Prostate gland (tissue), 2 donors: Measurements from ENCODE around the gene BRD2. TPM values are rescaled to one million over a fixed set of nuclear protein-coding genes. Genes with fewer than 3 reads are reported as not detected.
A peak's percentile ranks its signal among the peaks of the same experiment; 100 is the strongest.

Experiments
- DNase-seq: peaks from one replicate; pipeline ENCODE4 v3.0.0-alpha.2; 2019; ENCODE audit warnings: low spot score
- H3K27ac ChIP-seq, 2 donors: fragments of 200-600 bp; sonication (generic); 2 replicates each; pipeline ENCODE4 v1.5.1; 2017 to 2019
- H3K27me3 ChIP-seq: fragments of 200-600 bp; sonication (generic); replicated peaks from 2 replicates; pipeline ENCODE4 v1.5.1; 2019; ENCODE audit not compliant: insufficient read depth
- H3K36me3 ChIP-seq, 2 donors: fragments of 200-600 bp; sonication (generic); 1 replicate in 1 of 2; 2 replicates in 1 of 2; pipeline versions ENCODE4 v1.5.1 to v1.8.1; 2017 to 2019
- H3K4me1 ChIP-seq: fragments of 200-600 bp; sonication (generic); replicated peaks from 2 replicates; pipeline ENCODE4 v1.5.1; 2019
- H3K4me3 ChIP-seq, 2 donors: fragments of 200-600 bp; sonication (generic); 2 replicates each; pipeline ENCODE4 v1.5.1; 2017 to 2019
- H3K9me3 ChIP-seq: fragments of 200-600 bp; sonication (generic); 2 replicates; pipeline ENCODE4 v1.5.1; 2017
- POLR2A ChIP-seq: fragments of 450-650 bp; IDR thresholded peaks from one replicate; pipeline ENCODE4 v1.6.1; 2016; ENCODE audit warnings: antibody characterized with exemption, mild to moderate bottlenecking
- POLR2AphosphoS5 ChIP-seq: sonication (generic); formaldehyde crosslinking; IDR thresholded peaks from one replicate; pipeline ENCODE4 v1.6.1; 2017; ENCODE audit warnings: antibody characterized with exemption
- WGBS: methylation state at CpG from one replicate; pipeline ENCODE4 v1.1.5; 2018; 5-methylcytosine and 5-hydroxymethylcytosine counted together
- intact Hi-C: fragments of 100-400 bp; cut with DNase I; formaldehyde crosslinking; loops from one replicate; pipeline ENCODE4 v1.14.2; 2022
- total RNA-seq, 2 donors: library from RNA; depleted of rRNA; stranded (reverse); fragments of >200 nt; gene quantifications; one replicate each; pipeline ENCODE4 v1.1.0, GENCODE V29; 2016
- TF ChIP-seq, protein P1 (sequence below), 4 experiments: fragments of 200-600 bp in 2 of 4; fragments of 450-650 bp in 2 of 4; sonication (generic) in 2 of 4; IDR thresholded peaks; 1 replicate in 3 of 4; 2 replicates in 1 of 4; pipeline ENCODE4 v1.5.1; 2016 to 2019; ENCODE audit warnings: antibody characterized with exemption in 4 of 4, mild to moderate bottlenecking in 2 of 4, moderate library complexity in 2 of 4

BRD2 gene
- total RNA-seq, 2 donors from 2014 or later, result 153 to 252 TPM

DNA sequence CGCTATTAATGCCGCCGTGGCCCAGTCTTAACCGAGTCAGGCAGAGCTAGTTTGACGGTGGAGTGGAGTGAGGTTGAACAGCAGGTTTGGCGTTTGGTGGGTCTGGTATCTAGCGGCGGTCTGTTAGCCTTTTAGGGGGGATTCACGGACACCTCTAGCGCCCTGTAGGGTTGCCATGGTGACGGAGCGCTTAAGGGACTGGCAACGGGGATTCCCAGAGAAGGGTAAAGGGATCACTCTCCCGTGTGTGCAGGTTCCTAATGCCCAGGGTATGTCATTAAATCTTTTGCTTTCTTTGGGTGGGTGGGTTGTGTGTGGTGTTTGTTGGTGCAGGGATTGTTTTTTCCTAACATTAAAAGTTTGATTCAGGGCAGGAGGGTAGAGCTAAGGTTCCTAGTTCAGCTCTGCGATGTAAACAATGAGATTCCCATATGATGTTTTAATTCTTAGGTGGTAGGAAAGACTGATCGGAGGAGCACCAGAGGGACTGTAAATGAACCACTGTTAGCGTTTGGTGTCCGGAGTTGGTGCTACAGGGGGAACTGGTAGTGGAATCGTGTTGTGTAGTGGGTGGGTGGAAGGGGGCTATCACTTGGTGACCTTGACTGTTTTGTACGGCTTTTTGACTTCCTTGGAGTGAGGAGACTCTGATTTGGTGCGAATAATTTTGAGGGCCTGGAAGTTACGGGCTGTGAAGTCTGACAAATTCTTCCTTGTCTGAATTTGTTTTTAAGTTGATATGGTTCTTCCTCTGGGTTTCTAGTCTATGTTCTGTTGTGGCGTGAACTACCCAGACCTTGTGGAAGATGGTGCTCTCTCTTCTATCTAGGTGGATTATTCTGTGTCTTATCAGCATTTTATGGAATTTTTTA, 5.0 kb downstream of the BRD2 start:
- WGBS, result under 1% methylated on average over 23 of the region's 23 CpGs
- peak overlapping the region; percentile 99 to 100 for H3K27ac ChIP-seq
- peaks cover 20% of the 10 kb centered on the region for H3K4me1 ChIP-seq
- intact Hi-C loops, result loop anchor here (5.0 to 10.0 kb wide), 3 partner anchors 441 to 1351 kb away; partner anchors contain the start of genes CUTA, PHF1 and PRRC2A
- peak; percentile 39 for DNase-seq
- H3K4me3 ChIP-seq, result peak overlapping the region; percentile 66 to 84
- H3K27me3 ChIP-seq, result no peaks in the 10 kb centered on the region
- H3K9me3 ChIP-seq, result no peaks in the 10 kb centered on the region
- H3K36me3 ChIP-seq, result peaks cover 19 to 46% of the 10 kb centered on the region in 2 donors
- TF ChIP-seq POLR2AphosphoS5 (no peak), POLR2A (no peak)
- TF ChIP-seq, protein P1, sequence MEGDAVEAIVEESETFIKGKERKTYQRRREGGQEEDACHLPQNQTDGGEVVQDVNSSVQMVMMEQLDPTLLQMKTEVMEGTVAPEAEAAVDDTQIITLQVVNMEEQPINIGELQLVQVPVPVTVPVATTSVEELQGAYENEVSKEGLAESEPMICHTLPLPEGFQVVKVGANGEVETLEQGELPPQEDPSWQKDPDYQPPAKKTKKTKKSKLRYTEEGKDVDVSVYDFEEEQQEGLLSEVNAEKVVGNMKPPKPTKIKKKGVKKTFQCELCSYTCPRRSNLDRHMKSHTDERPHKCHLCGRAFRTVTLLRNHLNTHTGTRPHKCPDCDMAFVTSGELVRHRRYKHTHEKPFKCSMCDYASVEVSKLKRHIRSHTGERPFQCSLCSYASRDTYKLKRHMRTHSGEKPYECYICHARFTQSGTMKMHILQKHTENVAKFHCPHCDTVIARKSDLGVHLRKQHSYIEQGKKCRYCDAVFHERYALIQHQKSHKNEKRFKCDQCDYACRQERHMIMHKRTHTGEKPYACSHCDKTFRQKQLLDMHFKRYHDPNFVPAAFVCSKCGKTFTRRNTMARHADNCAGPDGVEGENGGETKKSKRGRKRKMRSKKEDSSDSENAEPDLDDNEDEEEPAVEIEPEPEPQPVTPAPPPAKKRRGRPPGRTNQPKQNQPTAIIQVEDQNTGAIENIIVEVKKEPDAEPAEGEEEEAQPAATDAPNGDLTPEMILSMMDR (IDR thresholded peaks at IDR 0.05), result no peak

DNA sequence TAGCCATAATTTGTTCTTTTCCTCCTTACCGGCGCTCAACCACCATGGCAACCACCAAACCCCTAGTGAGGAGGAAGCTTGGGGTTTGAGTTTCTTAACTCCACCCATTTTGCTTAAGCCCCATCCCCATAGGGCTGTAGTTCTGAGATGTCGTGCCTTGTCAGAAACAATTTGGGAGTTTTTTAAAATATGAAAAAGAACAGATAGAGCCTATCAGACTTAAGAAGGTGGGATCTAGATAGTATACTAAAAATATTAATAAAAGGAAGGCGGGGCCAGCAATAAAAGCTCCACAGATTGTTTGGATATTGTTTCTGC, 5.6 kb downstream of the BRD2 start:
- WGBS, result 0% methylated on average over 4 of the region's 4 CpGs
- H3K4me3 ChIP-seq, result peak overlapping the region; percentile 66 to 84
- H3K27ac ChIP-seq, result peak overlapping the region; percentile 99 to 100
- peaks cover 23% of the 10 kb centered on the region for H3K4me1 ChIP-seq
- peaks cover 20 to 51% of the 10 kb centered on the region in 2 donors for H3K36me3 ChIP-seq
- H3K9me3 ChIP-seq, result no peaks in the 10 kb centered on the region
- intact Hi-C loops, result loop anchor here (5.0 to 10.0 kb wide), 3 partner anchors 441 to 1352 kb away; partner anchors contain the start of genes CUTA, PHF1 and PRRC2A
- TF ChIP-seq POLR2A (no peak), POLR2AphosphoS5 (no peak)
- TF ChIP-seq, protein P1 (IDR thresholded peaks at IDR 0.05), result no peak
- no peak for DNase-seq
- H3K27me3 ChIP-seq, result no peaks in the 10 kb centered on the region

DNA sequence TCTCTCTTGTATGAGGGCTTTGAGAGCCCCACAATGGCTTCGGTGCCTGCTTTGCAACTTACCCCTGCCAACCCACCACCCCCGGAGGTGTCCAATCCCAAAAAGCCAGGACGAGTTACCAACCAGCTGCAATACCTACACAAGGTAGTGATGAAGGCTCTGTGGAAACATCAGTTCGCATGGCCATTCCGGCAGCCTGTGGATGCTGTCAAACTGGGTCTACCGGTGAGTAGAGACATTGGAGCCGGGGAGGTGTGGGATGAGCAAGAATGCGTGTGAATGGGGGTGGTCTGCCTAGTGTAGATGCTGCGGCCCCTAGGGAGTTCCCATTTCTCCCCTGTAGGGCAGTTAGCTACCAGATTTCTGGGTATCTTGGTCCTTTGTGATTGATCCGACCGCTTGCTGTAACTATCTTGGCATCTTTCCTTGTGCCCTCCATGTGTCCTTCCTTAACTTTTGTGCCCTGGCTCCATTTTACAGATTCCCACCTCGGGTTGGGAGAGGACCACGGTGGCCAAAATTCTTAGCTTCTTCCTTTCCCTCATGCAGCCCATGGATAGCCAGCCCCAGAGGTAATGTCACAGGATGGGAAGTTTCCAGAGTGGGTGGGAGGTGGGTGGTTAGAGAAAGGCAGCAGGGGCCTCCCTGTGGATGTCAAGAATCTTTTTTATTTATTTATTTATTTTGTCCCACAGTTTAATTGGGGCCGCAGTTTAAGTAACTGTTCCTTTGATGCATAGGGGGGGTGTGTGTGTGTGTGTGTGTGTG, 6.3 kb downstream of the BRD2 start:
- Histone ChIP-seq H3K36me3 (peaks cover 22 to 58% of the 10 kb centered on the region in 2 donors), H3K4me1 (peaks cover 23% of the 10 kb centered on the region), H3K4me3 (peak overlapping the region; percentile 66 to 84), H3K9me3 (no peaks in the 10 kb centered on the region), H3K27ac (peak overlapping the region in 1 of 2 donors; percentile 99), H3K27me3 (no peaks in the 10 kb centered on the region)
- DNase-seq, result no peak
- 3% methylated on average over 14 of the region's 14 CpGs for WGBS
- TF ChIP-seq, protein P1 (IDR thresholded peaks at IDR 0.05), result no peak
- no peak for TF ChIP-seq POLR2A
- TF ChIP-seq POLR2AphosphoS5, result no peak
- intact Hi-C loops, result loop anchor here (5.0 to 10.0 kb wide), 3 partner anchors 440 to 1352 kb away; partner anchors contain the start of genes CUTA, PHF1 and PRRC2A

DNA sequence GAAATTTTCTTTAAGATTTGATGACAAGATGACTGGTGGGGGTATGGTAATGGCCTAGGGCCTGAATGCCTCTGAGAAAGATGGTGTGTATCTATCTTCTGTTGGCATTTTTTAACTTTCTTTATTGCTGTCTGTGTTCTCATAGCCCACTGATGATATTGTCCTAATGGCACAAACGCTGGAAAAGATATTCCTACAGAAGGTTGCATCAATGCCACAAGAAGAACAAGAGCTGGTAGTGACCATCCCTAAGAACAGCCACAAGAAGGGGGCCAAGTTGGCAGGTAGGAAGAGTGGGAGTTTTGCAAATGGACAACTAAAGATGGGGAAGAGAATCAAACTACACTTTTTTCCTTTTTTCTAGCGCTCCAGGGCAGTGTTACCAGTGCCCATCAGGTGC, 7.5 kb downstream of the BRD2 start:
- intact Hi-C loops, result loop anchor here (10.0 kb wide), 1 partner anchor 439 kb away; the partner anchor contains the start of genes CUTA and PHF1
- no peak for DNase-seq
- peak overlapping the region in 1 of 2 donors; percentile 66 for H3K4me3 ChIP-seq
- peaks cover 23% of the 10 kb centered on the region for H3K4me1 ChIP-seq
- no peaks in the 10 kb centered on the region for H3K9me3 ChIP-seq
- 50% methylated on average over 2 of the region's 2 CpGs for WGBS
- H3K36me3 ChIP-seq, result peaks cover 34 to 70% of the 10 kb centered on the region in 2 donors
- H3K27ac ChIP-seq, result no peak overlapping the region
- no peaks in the 10 kb centered on the region for H3K27me3 ChIP-seq
- no peak for TF ChIP-seq POLR2AphosphoS5
- TF ChIP-seq, protein P1 (IDR thresholded peaks at IDR 0.05), result no peak
- no peak for TF ChIP-seq POLR2A
